SK-N-MC (cell line): ENCODE measurements around the gene ATP5ME.

ENCODE experiments used
- DNase-seq: peaks from one replicate; pipeline ENCODE4 v3.0.0-alpha.2; 2011; ENCODE audit warnings: low read depth, low spot score
- H3K27ac ChIP-seq: fragments of 200-600 bp; sonication (generic); 2 replicates; pipeline ENCODE4 v1.5.1; 2016; ENCODE audit warnings: mixed run types
- H3K36me3 ChIP-seq: fragments of 200-600 bp; sonication (generic); 2 replicates; pipeline ENCODE4 v1.6.1; 2017; ENCODE audit warnings: antibody characterized with exemption, low read length, mixed read lengths; ENCODE audit not compliant: insufficient read depth
- H3K4me3 ChIP-seq: fragments of 200-600 bp; sonication (generic); 2 replicates; pipeline ENCODE4 v1.5.1; 2016
- H3K9ac ChIP-seq: fragments of 200-600 bp; sonication (generic); 2 replicates; pipeline ENCODE4 v1.8.0; 2017; ENCODE audit warnings: mixed run types, mixed read lengths; ENCODE audit not compliant: insufficient read length
- H3K9me3 ChIP-seq: fragments of 200-600 bp; sonication (generic); 2 replicates; pipeline ENCODE4 v1.6.1; 2017; ENCODE audit warnings: low read depth, mild to moderate bottlenecking, antibody characterized with exemption, low read length, moderate library complexity, mixed read lengths
- EZH2 ChIP-seq: fragments of 200-600 bp; sonication (generic); IDR thresholded peaks from one replicate; pipeline ENCODE4 v1.6.1; 2017; ENCODE audit warnings: antibody characterized with exemption
- FOXP2 ChIP-seq: optimal IDR thresholded peaks from 2 replicates; pipeline ENCODE3; 2011; ENCODE audit warnings: mild to moderate bottlenecking, moderate library complexity; ENCODE audit not compliant: insufficient read depth; ENCODE audit errors: extremely low read length, control extremely low read depth
- POLR2AphosphoS5 ChIP-seq: IDR thresholded peaks from 2 replicates; pipeline ENCODE4 v1.6.1; 2012; ENCODE audit warnings: mild to moderate bottlenecking, low read depth, low read length, borderline replicate concordance

The ATP5ME gene

DNA sequence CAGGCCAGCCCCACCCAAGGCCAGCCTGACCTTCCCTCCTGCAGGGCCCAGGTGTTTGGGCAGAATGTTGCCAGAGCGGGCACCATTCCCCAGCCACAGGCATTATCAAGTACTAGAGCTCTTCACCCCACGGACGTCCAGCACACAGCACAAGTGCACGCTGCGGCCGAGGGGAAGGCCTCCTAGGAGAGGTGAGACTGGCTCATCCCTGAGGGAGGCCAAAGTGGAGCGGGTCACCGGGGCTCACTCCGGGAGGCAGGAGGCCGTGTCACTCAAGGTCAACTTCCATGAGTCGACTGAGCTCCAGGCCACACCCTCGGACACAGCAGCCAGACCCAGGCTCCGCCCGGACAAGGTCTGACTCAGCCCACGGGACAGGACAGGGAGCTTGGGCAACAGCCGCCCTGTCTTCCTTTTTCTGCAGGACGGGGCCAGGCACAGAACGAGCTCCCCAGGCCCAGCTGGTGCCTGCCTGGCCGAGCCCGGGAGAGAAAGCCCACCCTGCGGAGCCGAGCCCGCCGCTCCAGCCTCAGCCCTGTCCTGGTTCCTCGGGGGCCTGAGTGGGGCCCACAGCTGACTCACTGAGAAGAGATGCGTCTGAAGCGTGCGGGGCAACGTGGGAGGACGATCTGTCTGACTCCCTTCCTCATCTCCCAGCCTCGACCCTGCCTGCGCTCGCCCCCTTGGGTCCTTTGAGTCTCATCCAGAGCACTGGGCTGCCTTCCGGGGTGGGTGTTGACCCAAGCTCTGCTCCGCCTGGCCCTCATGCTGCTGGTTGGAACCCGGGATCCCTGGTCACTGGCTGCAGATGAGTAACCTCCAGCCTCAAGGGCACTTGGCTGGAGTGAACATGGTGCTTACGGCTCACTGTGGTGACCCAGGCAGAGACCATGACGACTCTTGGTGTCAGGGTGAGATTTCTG, 13.2 kb upstream of the ATP5ME start:
- Histone ChIP-seq H3K9me3 (no peaks in the 10 kb centered on the region), H3K27ac (no peak overlapping the region), H3K36me3 (no peaks in the 10 kb centered on the region), H3K4me3 (no peak overlapping the region), H3K9ac (no peak overlapping the region)
- no peak for DNase-seq
- no peak for TF ChIP-seq EZH2
- no peak for TF ChIP-seq FOXP2
- no peak for TF ChIP-seq POLR2AphosphoS5

DNA sequence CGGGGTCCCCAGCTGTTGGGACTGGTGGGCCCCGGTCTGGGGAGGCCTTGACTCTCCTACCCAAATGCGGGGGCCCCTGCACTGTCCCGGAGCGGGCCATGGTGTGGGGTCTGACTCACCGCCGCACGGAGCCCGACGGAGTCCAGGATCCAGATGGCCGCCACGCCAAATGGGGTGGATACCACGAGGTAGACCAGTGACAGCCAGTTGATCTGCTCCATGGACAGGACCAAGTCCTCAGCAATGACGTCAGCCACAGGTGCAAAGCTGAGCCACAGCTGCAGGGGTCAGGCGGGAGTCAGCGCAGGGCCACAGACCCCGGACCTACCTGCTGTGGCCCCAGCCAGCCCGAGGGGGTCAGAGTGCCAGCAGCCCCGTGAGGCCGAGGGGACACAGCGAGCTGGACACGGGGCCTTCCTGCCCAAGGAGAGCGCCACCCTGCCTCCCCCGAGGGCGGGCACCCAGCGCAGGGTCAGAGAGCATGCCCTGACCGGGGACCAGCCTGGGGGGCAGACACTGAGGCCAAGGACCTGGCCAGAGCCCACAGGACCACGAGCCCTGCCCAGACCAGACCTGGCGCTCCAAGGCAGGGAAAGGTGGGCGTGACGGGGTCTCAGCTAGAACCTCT, 12.5 kb upstream of the ATP5ME start:
- Histone ChIP-seq H3K9ac (no peak overlapping the region), H3K9me3 (no peaks in the 10 kb centered on the region), H3K4me3 (no peak overlapping the region), H3K27ac (no peak overlapping the region), H3K36me3 (no peaks in the 10 kb centered on the region)
- no peak for TF ChIP-seq FOXP2
- TF ChIP-seq EZH2, result no peak
- no peak for TF ChIP-seq POLR2AphosphoS5
- no peak for DNase-seq

DNA sequence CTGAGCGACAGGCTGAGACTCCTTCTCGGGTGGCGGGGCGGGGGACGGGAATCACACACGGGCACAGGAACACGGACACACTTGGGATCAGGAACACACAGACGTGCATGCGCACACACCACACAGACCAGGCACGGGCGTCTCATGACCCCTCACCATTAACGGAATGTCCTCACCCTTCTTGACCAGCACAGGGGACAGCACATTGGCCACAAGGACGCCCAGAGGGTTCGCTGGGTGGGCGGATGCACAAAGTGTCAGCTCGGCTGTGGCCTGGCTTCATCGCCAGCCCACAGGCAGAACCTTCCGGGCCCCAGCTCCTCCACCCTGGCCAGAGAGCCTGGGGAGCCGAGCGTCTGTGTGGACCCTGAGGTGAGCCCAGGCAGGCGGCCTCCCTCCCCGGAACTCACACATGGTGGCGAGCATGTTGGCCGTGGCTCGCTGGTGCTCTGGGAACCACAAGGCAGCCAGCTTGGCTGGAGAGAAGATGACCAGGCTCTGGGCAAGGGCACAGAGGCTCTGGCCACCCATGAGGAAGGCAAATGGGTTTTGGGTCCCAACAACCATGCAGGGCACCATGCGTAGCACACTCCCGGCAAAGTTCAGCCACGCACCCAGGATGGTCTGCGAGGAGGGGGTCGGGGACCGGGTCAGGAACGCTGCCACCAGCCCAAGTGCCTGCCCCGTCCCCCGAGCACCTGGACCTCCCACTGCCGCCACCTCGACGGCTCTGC, 11.8 kb upstream of the ATP5ME start:
- H3K36me3 ChIP-seq, result no peaks in the 10 kb centered on the region
- DNase-seq, result no peak
- no peak for TF ChIP-seq FOXP2
- H3K9ac ChIP-seq, result no peak overlapping the region
- H3K9me3 ChIP-seq, result no peaks in the 10 kb centered on the region
- no peak overlapping the region for H3K27ac ChIP-seq
- no peak overlapping the region for H3K4me3 ChIP-seq

DNA sequence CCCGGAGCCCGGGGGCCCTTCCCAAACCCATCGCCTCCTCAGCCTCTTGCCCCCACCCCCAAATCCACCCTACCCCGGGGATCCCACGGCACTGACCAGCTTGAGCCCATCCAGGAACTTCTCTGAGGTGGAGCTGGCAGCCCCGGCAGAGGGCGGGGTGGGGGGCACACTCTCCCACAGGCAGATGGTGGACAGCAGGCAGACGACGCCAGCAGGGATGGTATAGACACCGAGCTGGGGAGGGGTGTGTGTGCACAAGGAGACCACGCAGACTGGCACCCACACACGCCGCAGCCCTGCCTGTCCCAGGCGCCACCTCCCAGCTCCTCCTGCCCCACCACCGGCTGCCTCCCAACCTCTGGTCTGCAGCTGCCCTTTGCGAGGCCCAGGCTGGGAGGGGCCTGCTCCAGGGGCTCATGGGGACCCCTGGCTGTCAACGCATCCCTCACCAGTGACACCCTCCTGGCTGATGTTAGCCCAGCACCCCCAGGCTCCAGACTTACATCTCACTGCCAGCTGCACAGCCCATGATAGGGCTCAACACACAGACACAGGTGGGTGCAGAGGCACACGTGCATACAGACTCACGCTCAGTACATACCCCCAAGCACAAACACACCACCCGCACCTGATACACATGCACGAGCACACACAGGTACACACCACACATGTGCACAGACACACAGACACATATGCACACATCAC, 10.7 kb upstream of the ATP5ME start:
- TF ChIP-seq EZH2 (no peak), FOXP2 (no peak), POLR2AphosphoS5 (no peak)
- no peak overlapping the region for H3K9ac ChIP-seq
- no peaks in the 10 kb centered on the region for H3K36me3 ChIP-seq
- H3K27ac ChIP-seq, result no peak overlapping the region
- DNase-seq, result no peak
- H3K4me3 ChIP-seq, result no peak overlapping the region
- H3K9me3 ChIP-seq, result no peaks in the 10 kb centered on the region

DNA sequence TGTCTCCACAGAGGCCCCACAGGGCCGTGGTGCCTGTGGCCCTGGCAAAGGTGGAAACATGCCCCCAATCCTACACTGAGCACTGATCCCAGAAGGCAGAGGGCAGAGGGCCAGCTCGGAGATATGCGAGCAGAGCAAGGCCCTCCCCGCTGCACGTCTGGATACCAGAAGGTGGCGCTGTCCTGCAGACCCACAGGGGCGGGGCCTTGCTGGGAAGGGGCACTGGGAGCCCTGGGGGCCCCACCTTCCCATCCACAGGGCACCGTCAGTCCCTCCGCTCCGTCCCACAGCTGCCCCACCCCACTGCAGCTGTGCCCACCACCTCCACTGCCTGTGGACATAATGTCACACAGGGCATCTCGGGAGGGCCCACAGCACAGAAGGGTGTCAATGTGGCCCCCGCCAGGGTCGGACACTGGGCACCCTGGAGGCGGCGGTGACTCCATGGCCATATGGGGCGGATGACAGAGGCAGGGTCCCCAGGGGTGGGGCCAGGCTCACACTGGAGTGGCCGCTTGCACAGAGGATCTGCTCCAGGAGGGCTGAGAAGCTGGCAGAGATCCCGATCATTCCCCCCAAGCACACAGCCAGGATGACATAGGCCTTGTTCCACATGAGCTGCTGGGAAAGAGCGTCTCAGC, 10.0 kb upstream of the ATP5ME start:
- Histone ChIP-seq H3K9ac (no peak overlapping the region), H3K36me3 (no peaks in the 10 kb centered on the region), H3K4me3 (no peak overlapping the region), H3K9me3 (no peaks in the 10 kb centered on the region), H3K27ac (no peak overlapping the region)
- DNase-seq, result no peak
- TF ChIP-seq EZH2 (no peak), POLR2AphosphoS5 (no peak), FOXP2 (no peak)

DNA sequence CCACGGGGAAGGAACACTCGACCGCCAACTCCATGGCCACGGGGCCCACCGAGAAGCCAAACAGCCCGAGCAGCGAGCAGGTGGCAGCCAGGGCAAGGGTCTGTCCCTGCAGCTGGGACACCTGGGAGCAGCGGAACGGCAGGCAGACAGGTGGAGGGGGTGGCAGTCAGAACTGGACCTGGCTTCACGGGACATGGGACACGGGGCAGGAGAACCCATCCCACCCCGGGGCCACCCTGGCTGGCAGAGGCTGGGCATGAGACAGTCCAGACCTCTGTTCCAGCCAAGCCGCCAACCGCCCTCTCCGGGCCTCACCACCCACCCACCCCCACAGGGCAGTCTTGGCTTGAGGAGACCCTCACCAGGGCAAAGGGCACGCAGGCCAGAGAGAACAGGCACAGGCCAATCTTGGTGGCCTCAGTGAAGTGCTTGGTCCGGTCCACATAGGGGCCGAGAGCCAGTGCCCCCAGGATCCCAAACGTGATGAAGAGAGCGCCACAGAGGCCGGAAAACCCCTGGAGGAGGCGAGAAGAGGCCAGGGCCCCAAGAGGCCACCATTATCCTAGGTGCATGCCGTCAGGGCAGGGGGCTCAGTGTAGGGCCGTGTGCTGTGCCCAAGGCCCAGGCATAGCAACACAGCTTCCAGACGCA, 9.3 kb upstream of the ATP5ME start:
- no peak for TF ChIP-seq POLR2AphosphoS5
- TF ChIP-seq FOXP2, result no peak
- H3K9ac ChIP-seq, result no peak overlapping the region

GRCh38 chr4:682490-683172, 8.6 kb upstream of the ATP5ME start:
- no peak for DNase-seq
- Histone ChIP-seq H3K27ac (no peak overlapping the region), H3K4me3 (no peak overlapping the region)

More for the DNA sequence above, 9.3 kb upstream of the ATP5ME start:
- H3K36me3 ChIP-seq, result no peaks in the 10 kb centered on the region
- no peak overlapping the region for H3K4me3 ChIP-seq
- H3K27ac ChIP-seq, result no peak overlapping the region
- no peak for DNase-seq
- H3K9me3 ChIP-seq, result no peaks in the 10 kb centered on the region

More at GRCh38 chr4:682490-683172, 8.6 kb upstream of the ATP5ME start:
- TF ChIP-seq FOXP2, result no peak
- TF ChIP-seq EZH2, result no peak
- no peak for TF ChIP-seq POLR2AphosphoS5
- H3K9me3 ChIP-seq, result no peaks in the 10 kb centered on the region
- H3K36me3 ChIP-seq, result no peaks in the 10 kb centered on the region
- no peak overlapping the region for H3K9ac ChIP-seq
